Breast epithelium (tissue), 4 donors: ENCODE measurements around the gene WWP2. TPM values are rescaled to one million over a fixed set of nuclear protein-coding genes. Genes with fewer than 3 reads are reported as not detected.

Experiments
- DNase-seq, 2 donors: peaks; one replicate each; pipeline ENCODE4 v3.0.0-alpha.2; 2019; ENCODE audit warnings: low spot score in 2 of 2
- H3K27ac ChIP-seq, 2 donors: fragments of 200-600 bp; sonication (generic) in 1 of 2; one replicate each; pipeline ENCODE4 v1.5.1; 2016 to 2019; ENCODE audit warnings: mild to moderate bottlenecking in 1 of 2
- H3K27me3 ChIP-seq, 2 donors: fragments of 200-600 bp; sonication (generic) in 1 of 2; one replicate each; pipeline versions ENCODE4 v1.5.1 to v1.6.0; 2017 to 2019; ENCODE audit warnings: control low read depth in 1 of 2, mild to moderate bottlenecking in 1 of 2
- H3K36me3 ChIP-seq: fragments of 200-600 bp; one replicate; pipeline ENCODE4 v1.5.1; 2019
- H3K4me1 ChIP-seq, 2 donors: fragments of 200-600 bp; sonication (generic); one replicate each; pipeline ENCODE4 v1.5.1; 2016 to 2019; ENCODE audit warnings: control low read depth in 1 of 2
- H3K4me3 ChIP-seq, 3 donors: fragments of 200-600 bp; sonication (generic); 1 replicate in 2 of 3; 2 replicates in 1 of 3; pipeline ENCODE4 v1.5.1; 2016 to 2019; ENCODE audit warnings: mild to moderate bottlenecking in 3 of 3, moderate library complexity in 2 of 3
- H3K9me3 ChIP-seq, 2 donors: fragments of 200-600 bp; sonication (generic) in 1 of 2; one replicate each; pipeline ENCODE4 v1.5.1; 2016 to 2019; ENCODE audit warnings: control low read depth in 1 of 2
- POLR2A ChIP-seq: fragments of 450-650 bp; IDR thresholded peaks from one replicate; pipeline ENCODE4 v1.6.1; 2016; ENCODE audit warnings: antibody characterized with exemption, mild to moderate bottlenecking, moderate library complexity
- POLR2AphosphoS5 ChIP-seq, 3 donors: sonication (generic); formaldehyde crosslinking; IDR thresholded peaks; one replicate each; pipeline ENCODE4 v1.6.1; 2017; ENCODE audit warnings: antibody characterized with exemption in 3 of 3
- intact Hi-C: fragments of 100-400 bp; cut with DNase I; formaldehyde crosslinking; loops from one replicate; pipeline ENCODE4 v1.15.1; 2023; ENCODE audit warnings: low total_unique reads
- total RNA-seq, 3 donors: library from RNA; depleted of rRNA; stranded (reverse); fragments of >200 nt; gene quantifications; one replicate each; pipeline ENCODE4 v1.1.0, GENCODE V29; 2016
- TF ChIP-seq, protein P1 (sequence below), 3 donors: fragments of 450-650 bp; IDR thresholded peaks; one replicate each; pipeline ENCODE4 v1.5.1; 2016 to 2017; ENCODE audit warnings: antibody characterized with exemption in 3 of 3, mild to moderate bottlenecking in 3 of 3, moderate library complexity in 3 of 3

Gene WWP2
- total RNA-seq, 3 donors from 2014 or later, result 34.1 to 46.5 (median 34.7) TPM

DNA sequence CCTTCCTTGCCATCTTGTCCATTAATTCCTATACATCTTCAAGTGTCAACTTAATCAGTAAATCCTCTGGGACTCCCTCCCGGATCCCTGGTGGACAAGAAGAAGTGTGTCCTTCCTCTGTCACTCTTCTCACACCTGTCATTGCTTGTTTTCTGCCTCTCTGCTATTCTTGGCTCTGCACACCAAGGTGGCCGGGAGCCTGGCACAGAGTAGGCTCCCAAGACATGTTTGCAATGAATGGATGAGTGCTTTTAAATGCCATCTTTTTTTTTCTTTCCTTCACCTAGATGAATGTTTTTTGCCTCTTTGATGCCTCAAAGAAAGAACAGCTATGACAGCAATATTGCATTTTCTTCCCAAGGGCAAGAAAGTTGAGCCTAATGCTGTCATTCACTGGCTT lies 131.0 kb downstream of the WWP2 start:
- TF ChIP-seq POLR2AphosphoS5 (IDR thresholded peaks at IDR 0.05) (no peak), POLR2A (no peak)
- TF ChIP-seq, protein P1, sequence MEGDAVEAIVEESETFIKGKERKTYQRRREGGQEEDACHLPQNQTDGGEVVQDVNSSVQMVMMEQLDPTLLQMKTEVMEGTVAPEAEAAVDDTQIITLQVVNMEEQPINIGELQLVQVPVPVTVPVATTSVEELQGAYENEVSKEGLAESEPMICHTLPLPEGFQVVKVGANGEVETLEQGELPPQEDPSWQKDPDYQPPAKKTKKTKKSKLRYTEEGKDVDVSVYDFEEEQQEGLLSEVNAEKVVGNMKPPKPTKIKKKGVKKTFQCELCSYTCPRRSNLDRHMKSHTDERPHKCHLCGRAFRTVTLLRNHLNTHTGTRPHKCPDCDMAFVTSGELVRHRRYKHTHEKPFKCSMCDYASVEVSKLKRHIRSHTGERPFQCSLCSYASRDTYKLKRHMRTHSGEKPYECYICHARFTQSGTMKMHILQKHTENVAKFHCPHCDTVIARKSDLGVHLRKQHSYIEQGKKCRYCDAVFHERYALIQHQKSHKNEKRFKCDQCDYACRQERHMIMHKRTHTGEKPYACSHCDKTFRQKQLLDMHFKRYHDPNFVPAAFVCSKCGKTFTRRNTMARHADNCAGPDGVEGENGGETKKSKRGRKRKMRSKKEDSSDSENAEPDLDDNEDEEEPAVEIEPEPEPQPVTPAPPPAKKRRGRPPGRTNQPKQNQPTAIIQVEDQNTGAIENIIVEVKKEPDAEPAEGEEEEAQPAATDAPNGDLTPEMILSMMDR (IDR thresholded peaks at IDR 0.05), result no peak
- no peaks in the 10 kb centered on the region for H3K9me3 ChIP-seq
- H3K27me3 ChIP-seq, result no peaks in the 10 kb centered on the region
- no peak overlapping the region for H3K4me3 ChIP-seq
- H3K36me3 ChIP-seq, result no peaks in the 10 kb centered on the region
- intact Hi-C loops, result no loop called here
- no peak for DNase-seq
- no peak overlapping the region for H3K27ac ChIP-seq
- H3K4me1 ChIP-seq, result no peaks in the 10 kb centered on the region

DNA sequence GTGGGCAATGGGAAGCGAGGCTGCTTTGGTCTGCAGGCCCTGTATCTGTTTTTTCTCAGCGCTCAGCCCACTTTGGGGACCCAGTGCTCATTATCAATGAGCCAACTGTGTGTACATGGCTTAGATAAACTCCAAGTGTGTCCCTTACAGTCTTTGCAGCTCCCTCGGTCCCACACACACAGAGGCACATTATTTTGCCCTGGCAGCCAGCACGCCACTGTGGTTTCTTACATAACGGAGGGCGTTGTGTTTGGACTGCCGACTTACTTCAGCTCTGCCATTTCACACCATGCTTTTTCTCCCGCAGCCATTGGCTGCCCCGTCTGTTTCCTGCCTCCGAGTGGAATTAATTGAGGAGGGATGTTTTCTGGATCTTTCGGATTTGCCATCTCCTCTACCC lies 132.5 kb downstream of the WWP2 start:
- TF ChIP-seq POLR2AphosphoS5 (IDR thresholded peaks at IDR 0.05) (no peak), POLR2A (no peak)
- TF ChIP-seq, protein P1 (IDR thresholded peaks at IDR 0.05), result no peak
- H3K4me3 ChIP-seq, result no peak overlapping the region
- intact Hi-C loops, result no loop called here
- no peak overlapping the region for H3K27ac ChIP-seq
- H3K27me3 ChIP-seq, result no peaks in the 10 kb centered on the region
- H3K9me3 ChIP-seq, result no peaks in the 10 kb centered on the region
- DNase-seq, result peak in 1 of 2 donors; percentile 61
- H3K4me1 ChIP-seq, result no peaks in the 10 kb centered on the region
- no peaks in the 10 kb centered on the region for H3K36me3 ChIP-seq

DNA sequence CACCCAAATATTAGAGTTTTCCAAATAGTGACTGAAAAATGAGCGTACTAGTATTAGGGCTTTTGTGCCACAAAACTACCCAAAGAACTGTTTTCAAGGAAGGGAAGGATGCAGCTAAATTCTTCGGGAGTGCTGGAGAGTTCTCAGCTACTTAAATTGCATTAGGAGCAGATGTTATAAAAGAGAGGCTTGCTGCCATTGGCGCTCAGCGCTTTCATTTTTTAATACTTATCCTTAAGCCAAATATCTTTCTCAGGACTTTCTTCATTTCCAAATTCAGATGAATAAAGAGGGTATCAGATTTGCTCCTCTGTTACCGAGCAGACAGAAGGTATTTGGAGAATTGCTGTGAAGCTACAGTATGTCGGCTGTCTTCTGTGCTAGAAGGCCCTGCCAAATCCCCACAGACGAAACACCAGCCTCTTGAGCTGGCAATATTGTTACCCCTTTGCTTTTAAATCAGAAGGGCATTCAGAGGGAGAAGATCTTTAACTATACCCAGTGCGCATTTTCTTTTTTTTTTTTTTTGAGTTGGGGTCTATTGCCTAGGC lies 141.8 kb downstream of the WWP2 start:
- no peak for DNase-seq
- no peak overlapping the region for H3K27ac ChIP-seq
- H3K4me3 ChIP-seq, result no peak overlapping the region
- intact Hi-C loops, result no loop called here
- H3K4me1 ChIP-seq, result no peaks in the 10 kb centered on the region
- H3K27me3 ChIP-seq, result no peaks in the 10 kb centered on the region
- H3K9me3 ChIP-seq, result no peaks in the 10 kb centered on the region
- TF ChIP-seq POLR2A, result no peak
- TF ChIP-seq, protein P1 (IDR thresholded peaks at IDR 0.05), result no peak
- H3K36me3 ChIP-seq, result no peaks in the 10 kb centered on the region

DNA sequence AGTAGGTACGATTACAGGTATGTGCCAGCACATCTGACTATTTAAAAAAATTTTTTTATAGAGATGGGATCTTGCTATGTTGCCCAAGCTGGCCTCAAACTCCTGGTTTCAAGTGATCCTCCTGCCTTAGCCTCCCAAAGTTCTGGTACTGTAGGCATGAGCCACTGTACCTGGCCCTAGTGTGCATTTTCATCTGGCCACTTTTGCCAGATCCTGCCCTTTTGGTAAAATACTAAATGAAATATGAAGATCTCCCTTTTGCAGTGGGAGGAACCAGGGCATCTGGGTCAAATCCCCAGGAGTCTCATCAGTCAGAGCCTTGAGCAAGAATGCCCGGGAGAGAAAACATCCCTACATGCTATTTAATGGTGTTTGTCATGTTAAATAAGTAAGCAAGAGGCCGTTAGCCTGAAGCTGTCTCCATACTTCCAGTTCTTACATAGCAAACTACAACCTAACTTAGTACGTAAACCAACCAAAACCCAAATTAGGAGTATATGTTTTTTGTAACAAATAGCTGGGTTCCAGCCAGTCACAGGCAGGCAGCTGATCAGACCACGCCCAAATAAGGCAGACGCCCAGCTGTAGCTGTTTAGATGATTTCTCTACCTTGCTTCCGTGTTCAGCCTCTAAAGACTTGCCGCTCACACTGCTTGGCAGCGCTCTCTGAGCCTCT lies 142.5 kb downstream of the WWP2 start:
- Histone ChIP-seq H3K27me3 (no peaks in the 10 kb centered on the region), H3K9me3 (no peaks in the 10 kb centered on the region), H3K4me3 (no peak overlapping the region), H3K36me3 (no peaks in the 10 kb centered on the region), H3K27ac (no peak overlapping the region), H3K4me1 (no peaks in the 10 kb centered on the region)
- intact Hi-C loops, result no loop called here
- no peak for TF ChIP-seq POLR2A
- no peak for TF ChIP-seq POLR2AphosphoS5 (IDR thresholded peaks at IDR 0.05)
- TF ChIP-seq, protein P1 (IDR thresholded peaks at IDR 0.05), result no peak
- DNase-seq, result no peak

DNA sequence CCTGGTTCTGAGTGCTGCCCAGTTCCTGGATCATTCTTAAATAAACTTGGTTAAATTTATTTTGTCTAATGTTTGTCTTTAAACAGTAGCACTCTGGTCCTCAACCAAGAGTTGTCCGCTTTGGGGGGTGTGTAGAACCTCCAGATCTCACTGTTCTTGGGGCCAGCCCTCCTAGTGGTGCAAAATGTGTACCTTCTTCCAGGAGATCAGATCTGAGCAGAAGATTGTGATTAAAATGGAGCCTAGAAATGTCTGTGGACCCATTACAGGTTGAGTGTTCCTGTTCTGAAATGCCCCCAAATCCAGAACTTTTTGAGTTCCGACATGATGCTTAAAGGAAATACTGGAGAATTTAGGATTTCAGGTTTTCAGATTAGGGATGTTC lies 143.0 kb downstream of the WWP2 start:
- Histone ChIP-seq H3K27ac (no peak overlapping the region), H3K27me3 (no peaks in the 10 kb centered on the region), H3K9me3 (no peaks in the 10 kb centered on the region), H3K4me3 (no peak overlapping the region), H3K36me3 (no peaks in the 10 kb centered on the region), H3K4me1 (no peaks in the 10 kb centered on the region)
- no peak for TF ChIP-seq POLR2A
- TF ChIP-seq, protein P1 (IDR thresholded peaks at IDR 0.05), result no peak
- DNase-seq, result no peak
- intact Hi-C loops, result no loop called here
